ENCODE measurements around the gene DTX3.
"Not testable (repeated sequence)": the region's sequence is repeated elsewhere in the genome, so short reads cannot be mapped to it uniquely, and the experiment has no call there.

Gene DTX3

DNA sequence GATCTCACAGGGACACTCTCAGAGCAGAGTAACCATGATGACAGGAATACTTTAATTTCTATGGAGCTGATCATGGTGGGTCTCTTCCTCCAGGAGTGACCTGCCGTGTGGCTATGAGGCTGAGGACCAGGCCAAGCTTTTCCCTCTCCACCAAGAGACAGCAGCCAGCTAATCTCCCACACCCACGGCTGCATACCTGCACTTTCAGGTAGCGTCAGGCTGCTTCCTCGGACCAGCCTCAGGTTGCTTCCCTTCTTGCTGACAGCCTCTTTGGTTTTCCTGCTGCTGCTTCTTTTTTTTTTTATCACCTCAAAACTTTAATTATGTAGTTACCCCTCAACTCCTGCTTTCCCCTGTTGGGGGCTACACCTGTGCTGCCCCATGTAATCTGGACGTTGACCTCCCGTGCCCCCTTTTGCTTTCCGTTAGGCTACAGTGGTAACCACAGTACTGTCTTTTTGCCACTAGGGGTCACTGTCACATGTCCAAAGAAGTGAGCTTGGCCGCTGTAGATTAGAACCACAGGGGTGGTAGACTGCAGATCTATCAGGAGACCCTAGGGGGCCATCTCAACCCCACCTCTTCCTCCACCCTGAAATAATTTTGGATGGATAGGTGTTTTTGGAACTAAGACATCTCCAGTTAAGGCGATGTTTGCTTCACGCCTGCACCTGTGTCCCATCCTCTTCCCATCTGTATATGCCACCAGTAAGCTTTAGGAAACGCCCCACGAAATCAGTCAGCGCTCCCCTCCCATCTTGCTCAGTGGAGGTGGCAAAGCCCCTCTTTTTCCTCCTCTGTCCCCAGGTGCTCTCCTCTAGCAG lies 21.4 kb upstream of the DTX3 start:
- peak; percentile 38 to 40 for DNase-seq (ENCODE audit: low read depth in 2 of 2)

DNA sequence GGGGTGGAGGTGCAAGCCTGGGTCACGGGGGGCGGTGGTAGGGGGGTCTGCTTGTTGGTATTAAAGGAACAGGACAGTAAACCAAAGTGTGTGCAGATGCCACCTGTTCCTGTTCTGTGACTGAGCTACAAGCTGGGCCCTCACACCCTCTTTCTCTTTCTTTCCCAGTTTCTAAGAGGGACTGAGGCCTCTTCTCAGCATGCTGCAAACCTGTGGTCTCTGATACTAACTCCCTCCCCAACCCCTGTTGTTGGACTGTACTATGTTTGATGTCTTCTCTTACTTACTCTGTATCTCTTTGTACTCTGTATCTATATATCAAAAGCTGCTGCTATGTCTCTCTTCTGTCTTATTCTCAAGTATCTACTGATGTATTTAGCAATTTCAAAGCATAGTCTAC lies 20.6 kb upstream of the DTX3 start:
- no peak for DNase-seq (ENCODE audit: low read depth in 2 of 2)

GRCh38 chr12:57584690-57585089 lies 19.9 kb upstream of the DTX3 start:
- no peak for DNase-seq (ENCODE audit: low read depth in 2 of 2)

GRCh38 chr12:57585156-57585555 lies 19.5 kb upstream of the DTX3 start:
- DNase-seq (ENCODE audit: low read depth in 2 of 2): no peak

DNA sequence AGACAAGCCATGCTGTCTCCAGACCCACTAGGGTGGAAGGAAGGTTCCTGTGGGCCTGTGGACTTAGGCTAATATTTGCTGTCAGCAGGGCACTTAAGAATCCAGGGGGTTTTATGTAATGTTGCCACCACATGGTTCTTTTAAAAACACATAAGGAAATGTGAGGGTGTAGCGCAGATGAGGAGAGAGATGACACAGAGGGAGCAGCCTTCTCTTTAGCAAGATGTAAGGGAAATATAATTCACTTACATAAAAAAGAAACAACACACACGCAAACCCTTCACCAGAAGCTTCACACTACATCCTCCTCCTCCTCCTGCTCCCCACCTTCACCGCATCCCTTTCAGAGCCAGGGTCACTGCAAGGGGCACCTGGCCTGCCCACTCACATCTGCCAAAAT lies 18.5 kb upstream of the DTX3 start:
- no peak for DNase-seq (ENCODE audit: low read depth in 2 of 2)

DNA sequence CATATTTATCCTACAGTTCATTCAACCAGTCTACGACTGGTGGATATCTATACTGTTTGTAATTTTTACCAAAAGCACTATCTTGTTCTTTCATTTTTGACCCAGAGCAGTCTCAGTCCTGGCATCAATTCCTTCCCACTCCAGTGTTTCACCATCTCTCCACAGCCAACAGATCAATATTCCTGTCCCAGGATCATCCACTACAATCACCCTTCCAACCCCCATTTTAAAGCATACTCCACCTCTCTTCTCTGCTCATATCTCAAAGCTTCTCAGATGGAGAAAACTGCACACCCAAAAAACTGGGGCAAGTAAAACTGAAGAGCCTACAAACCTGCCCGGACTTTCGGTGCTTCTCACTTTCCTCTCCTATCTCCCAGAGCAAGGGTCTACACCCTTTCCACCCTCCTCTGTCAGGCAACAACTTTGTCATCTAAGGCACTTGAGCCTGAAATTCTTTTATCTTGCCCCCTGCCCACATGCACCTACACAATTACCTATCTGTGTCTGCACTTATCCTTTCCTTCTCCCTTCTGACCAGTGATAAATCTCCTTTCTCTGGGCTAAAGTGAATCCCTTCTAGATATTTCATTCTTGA lies 17.7 kb upstream of the DTX3 start:
- no peak for DNase-seq (ENCODE audit: low read depth in 2 of 2)

- DNase-seq (ENCODE audit: low read depth in 2 of 2): not testable (repeated sequence)
These were observed 15.5 kb upstream of the DTX3 start for GRCh38 chr12:57588951-57589610.

DNA sequence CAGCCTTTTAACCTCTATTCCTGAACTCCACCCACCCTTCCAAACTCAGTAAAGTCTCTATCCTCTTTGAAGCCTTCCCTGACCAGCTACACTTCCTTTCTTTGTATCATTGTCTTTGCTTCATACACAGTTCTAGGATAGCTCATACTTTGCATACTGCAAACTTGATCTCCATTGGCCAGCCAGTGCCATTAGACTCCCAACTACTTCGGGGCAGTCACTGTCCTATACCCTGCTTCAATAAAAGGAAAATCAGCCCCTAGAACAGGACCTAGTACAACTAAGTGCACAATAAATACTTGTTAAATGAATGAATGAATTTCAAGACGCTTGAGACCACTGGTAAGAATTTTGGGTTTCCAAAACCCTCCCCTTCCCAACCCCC lies 14.2 kb upstream of the DTX3 start:
- DNase-seq (ENCODE audit: low read depth in 2 of 2): no peak

- peak; percentile 50 to 60 for DNase-seq (ENCODE audit: low read depth in 2 of 2)
These were observed 13.5 kb upstream of the DTX3 start, which contains the start of gene PIP4K2C for GRCh38 chr12:57590864-57591781. Gene PIP4K2C (plus strand): TSS chr12:57591192. CDS start chr12:57591290, 98 bp downstream.

- DNase-seq (ENCODE audit: low read depth in 2 of 2): no peak
These were observed 12.8 kb upstream of the DTX3 start for GRCh38 chr12:57591782-57592325.

- no peak for DNase-seq (ENCODE audit: low read depth in 2 of 2)
These were observed 12.0 kb upstream of the DTX3 start for GRCh38 chr12:57592551-57593165.

DNA sequence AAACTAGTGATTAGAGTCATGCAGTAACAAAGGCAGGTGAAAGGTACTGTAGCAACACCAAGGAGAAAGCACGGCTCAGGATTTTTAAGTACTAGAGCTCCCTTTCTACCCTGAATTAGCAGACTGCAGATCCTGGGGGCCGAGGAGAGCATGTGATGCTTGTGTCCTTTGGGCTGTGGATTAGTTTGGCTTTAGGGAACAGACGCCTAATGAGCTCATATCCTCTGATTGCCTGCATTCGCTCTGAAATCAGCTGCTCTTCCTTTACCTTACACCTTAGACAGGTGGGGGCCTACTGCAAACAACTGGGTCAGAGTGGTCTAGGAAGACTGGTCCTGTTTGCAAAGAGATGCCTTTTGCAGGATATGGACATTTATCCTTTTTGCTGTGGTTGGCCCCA lies 11.4 kb upstream of the DTX3 start:
- no peak for DNase-seq (ENCODE audit: low read depth in 2 of 2)

DNA sequence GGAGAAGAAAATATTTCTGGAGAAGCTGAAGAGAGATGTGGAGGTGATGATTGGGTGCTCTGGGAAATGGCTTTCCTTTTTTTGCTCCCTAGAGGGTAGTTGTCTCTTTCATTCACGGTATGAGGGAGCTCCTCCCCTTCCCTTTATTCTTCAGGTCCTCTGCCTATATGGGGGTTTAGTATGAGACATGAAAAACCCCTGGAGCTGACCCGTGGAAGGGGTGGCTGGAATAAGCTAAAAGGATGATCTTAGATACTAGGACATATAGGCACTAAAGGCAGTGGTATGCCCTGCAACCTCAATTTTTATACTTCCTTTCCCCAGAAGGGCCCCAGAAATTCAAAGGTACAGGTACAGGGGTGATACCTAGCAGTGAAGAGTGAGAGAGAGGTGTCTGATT lies 4.2 kb upstream of the DTX3 start:
- DNase-seq (ENCODE audit: low read depth in 2 of 2): no peak

DNA sequence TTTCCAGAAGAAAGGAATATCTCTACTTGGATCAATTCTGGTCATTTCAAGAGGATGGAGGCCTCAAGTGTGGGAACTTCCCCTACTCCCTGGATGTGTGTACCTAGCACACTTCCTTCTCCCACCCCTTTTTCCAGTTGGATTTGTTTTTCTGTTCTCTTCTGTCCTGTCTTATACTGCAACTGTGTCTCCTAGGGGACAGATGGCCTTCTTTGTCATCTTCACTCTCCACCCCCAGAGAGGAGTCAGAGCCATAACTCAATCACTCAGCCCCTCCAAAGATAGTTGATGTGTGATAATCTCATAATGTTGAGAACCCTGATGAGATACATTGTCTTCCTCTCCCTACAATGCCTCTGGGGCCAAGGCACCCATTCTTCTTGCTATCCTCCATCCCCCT lies 2.1 kb upstream of the DTX3 start:
- DNase-seq (ENCODE audit: low read depth in 2 of 2): no peak

- no peak for DNase-seq (ENCODE audit: low read depth in 2 of 2)
These were observed 1.3 kb upstream of the DTX3 start for GRCh38 chr12:57603324-57603723.

GRCh38 chr12:57603815-57604453 lies 690 bp upstream of the DTX3 start:
- no peak for DNase-seq (ENCODE audit: low read depth in 2 of 2)

GRCh38 chr12:57604992-57605810 lies 577 bp downstream of the DTX3 start:
- no peak for DNase-seq (ENCODE audit: low read depth in 2 of 2)

GRCh38 chr12:57605811-57606311 lies 1.2 kb downstream of the DTX3 start:
- no peak for DNase-seq (ENCODE audit: low read depth in 2 of 2)

DNA sequence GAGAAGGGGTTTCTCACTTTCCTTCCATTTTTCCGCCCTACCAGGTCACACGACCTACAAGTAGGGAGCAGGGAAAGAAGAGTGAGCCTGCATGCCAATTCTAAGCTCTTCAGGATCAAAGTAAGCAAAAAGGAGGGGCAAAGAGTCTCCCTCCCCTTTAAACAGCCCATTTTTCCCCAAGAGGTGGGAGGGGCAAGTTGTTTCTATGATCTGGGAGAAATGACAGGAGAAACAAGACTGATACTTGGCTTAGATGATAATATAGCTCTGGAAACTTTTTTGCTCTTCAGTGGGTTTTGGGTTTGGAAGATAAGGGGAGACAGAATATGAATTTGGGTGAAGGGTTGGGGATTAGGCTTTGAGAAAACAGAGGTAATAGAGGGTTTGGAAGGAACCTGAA lies 1.8 kb downstream of the DTX3 start:
- no peak for DNase-seq (ENCODE audit: low read depth in 2 of 2)

DNA sequence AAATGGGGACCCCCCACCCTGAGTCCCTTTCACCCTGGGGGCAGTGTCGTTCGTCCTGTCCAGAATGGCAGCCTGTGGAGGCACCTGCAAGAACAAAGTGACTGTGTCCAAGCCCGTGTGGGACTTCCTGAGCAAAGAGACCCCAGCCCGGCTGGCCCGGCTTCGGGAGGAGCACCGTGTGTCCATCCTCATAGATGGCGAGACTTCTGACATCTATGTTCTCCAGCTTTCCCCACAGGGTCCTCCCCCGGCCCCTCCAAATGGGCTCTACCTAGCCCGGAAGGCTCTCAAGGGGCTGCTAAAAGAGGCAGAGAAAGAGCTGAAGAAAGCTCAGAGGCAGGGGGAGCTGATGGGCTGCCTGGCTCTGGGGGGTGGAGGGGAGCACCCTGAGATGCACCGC lies 2.2 kb downstream of the DTX3 start:
- DNase-seq (ENCODE audit: low read depth in 2 of 2): no peak
